IPS-18c (cell line): ENCODE measurements around the gene JTB.
"Not testable (repeated sequence)": the region's sequence is repeated elsewhere in the genome, so short reads cannot be mapped to it uniquely, and the experiment has no call there.

Experiments
- H3K4me3 ChIP-seq: 2 replicates; pipeline ENCODE4 v1.7.0; 2013; ENCODE audit warnings: low read depth, mild to moderate bottlenecking, low read length, moderate library complexity; ENCODE audit not compliant: insufficient read depth
- H3K9me3 ChIP-seq: one replicate; pipeline ENCODE4 v1.6.1; 2013; ENCODE audit warnings: mild to moderate bottlenecking, low read length, moderate library complexity; ENCODE audit not compliant: control insufficient read depth, insufficient read depth

Gene JTB

GRCh38 chr1:153985341-153985912 lies 8.0 kb upstream of the JTB start:
- Histone ChIP-seq H3K4me3 (peak overlapping the region; percentile 68), H3K9me3 (no peaks in the 10 kb centered on the region)

- Histone ChIP-seq H3K4me3 (no peak overlapping the region; the same call in 1 of the 2 replicates), H3K9me3 (no peaks in the 10 kb centered on the region)
Measured at GRCh38 chr1:153984123-153984894, 6.8 kb upstream of the JTB start.

- not testable (repeated sequence) for H3K9me3 ChIP-seq, H3K4me3 ChIP-seq
Measured at GRCh38 chr1:153981735-153982134, 4.3 kb upstream of the JTB start.

GRCh38 chr1:153979091-153979490 lies 1.6 kb upstream of the JTB start:
- not testable (repeated sequence) for H3K4me3 ChIP-seq, H3K9me3 ChIP-seq

- Histone ChIP-seq H3K4me3 (peak overlapping the region; percentile 98), H3K9me3 (no peaks in the 10 kb centered on the region)
Measured at GRCh38 chr1:153978274-153978909, 918 bp upstream of the JTB start.

- Histone ChIP-seq H3K9me3 (no peaks in the 10 kb centered on the region), H3K4me3 (peak overlapping the region; percentile 98)
Measured at GRCh38 chr1:153976819-153977249, 640 bp downstream of the JTB start.

GRCh38 chr1:153973525-153973924 lies 3.9 kb downstream of the JTB start:
- H3K9me3 ChIP-seq, result no peaks in the 10 kb centered on the region
- H3K4me3 ChIP-seq, result no peak overlapping the region

GRCh38 chr1:153973071-153973470 lies 4.4 kb downstream of the JTB start:
- Histone ChIP-seq H3K9me3 (no peaks in the 10 kb centered on the region), H3K4me3 (no peak overlapping the region)

- no peaks in the 10 kb centered on the region for H3K9me3 ChIP-seq
- no peak overlapping the region for H3K4me3 ChIP-seq
Measured at GRCh38 chr1:153970346-153970745, 7.1 kb downstream of the JTB start.

- H3K4me3 ChIP-seq, result peak overlapping the region; percentile 81; the same call in 1 of the 2 replicates
- peaks cover 3% of the 10 kb centered on the region for H3K9me3 ChIP-seq
Measured at GRCh38 chr1:153968972-153969371, 8.5 kb downstream of the JTB start.

GRCh38 chr1:153968408-153968807 lies 9.1 kb downstream of the JTB start:
- H3K4me3 ChIP-seq, result peak overlapping the region; percentile 81
- H3K9me3 ChIP-seq, result peaks cover 4% of the 10 kb centered on the region

GRCh38 chr1:153968000-153968363 lies 9.5 kb downstream of the JTB start:
- Histone ChIP-seq H3K9me3 (peaks cover 4% of the 10 kb centered on the region), H3K4me3 (peak overlapping the region; percentile 81)

- peaks cover 4% of the 10 kb centered on the region for H3K9me3 ChIP-seq
- peak within 1 kb of the TSS; percentile 81 for H3K4me3 ChIP-seq
Measured at GRCh38 chr1:153967107-153967999, 10.1 kb downstream of the JTB start, which contains the start of gene CREB3L4. CREB3L4 (plus strand) TSS chr1:153967902; CDS start chr1:153968526, 624 bp downstream.

- H3K4me3 ChIP-seq, result peak overlapping the region; percentile 88
- peaks cover 4% of the 10 kb centered on the region for H3K9me3 ChIP-seq
Measured at GRCh38 chr1:153963850-153964331, 13.6 kb downstream of the JTB start.

- peak within 1 kb of the TSS; percentile 88 for H3K4me3 ChIP-seq
- peaks cover 4% of the 10 kb centered on the region for H3K9me3 ChIP-seq
Measured at GRCh38 chr1:153963030-153963849, 14.2 kb downstream of the JTB start, which contains the start of gene SLC39A1. SLC39A1 (minus strand) TSS chr1:153963537; CDS start chr1:153962715, 822 bp downstream.
